ENCODE results near the gene PCGF6.
"Not testable (repeated sequence)": the region's sequence is repeated elsewhere in the genome, so short reads cannot be mapped to it uniquely, and the experiment has no call there.

Gene PCGF6

DNA sequence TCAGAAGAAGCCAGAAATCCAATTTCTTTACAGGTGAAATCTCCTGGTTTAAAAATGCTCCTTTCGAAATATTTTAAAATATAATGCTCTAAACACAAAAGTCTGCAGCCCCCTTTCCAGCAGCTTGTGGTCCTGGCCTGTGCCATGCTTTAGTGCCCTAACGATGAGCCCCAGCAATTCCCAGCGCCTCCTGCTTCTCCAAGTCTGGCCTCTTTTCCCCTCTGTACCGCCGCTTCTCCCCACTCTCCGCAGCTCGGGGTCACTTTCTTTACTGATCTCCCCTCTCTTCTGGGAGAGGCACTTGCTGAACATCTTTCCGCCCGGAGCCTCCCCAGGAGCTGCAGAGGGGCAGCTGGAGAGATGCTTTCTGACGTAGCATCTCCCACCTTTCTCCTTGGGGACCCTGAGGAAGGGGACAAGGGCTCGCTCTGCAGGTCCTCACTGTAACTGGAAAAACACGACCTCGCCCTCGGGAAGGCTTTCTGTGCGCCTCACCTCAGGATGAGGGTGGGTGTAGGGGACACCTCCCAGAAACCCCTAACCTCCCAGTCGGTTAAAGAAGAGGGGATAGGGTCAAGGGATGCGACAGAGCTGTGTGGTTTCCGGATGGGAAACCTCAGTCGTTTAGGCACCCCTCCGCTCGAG is 74.6 kb downstream of the PCGF6 start:
- DNase-seq (ENCODE audit: low spot score) = peak; percentile 46
- no peak for TF ChIP-seq CTCF (IDR thresholded peaks at IDR 0.05; ENCODE audit: extremely low read depth, missing control alignments)

DNA sequence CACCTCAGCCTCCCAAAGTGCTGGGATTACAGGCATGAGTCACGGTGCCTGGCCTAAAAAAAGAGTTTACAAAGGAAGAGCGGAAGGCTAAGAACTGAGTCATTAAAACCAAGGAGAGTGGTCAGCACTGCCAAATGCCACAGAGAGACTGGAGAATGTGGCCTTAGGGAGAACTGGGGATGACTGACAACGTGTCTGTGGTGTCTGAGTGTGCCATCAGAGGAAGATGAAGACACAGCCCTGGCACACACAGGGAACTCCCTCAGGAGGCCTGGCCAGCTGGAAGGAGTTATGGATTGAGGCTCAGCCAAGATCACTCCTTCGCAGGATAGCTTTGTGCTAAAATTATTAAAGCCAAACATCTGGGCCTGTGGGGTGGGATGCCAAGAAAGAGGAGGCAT is 77.9 kb downstream of the PCGF6 start:
- no peak for TF ChIP-seq CTCF (IDR thresholded peaks at IDR 0.05; ENCODE audit: extremely low read depth, missing control alignments)
- DNase-seq (ENCODE audit: low spot score) = no peak

- no peak for TF ChIP-seq CTCF (IDR thresholded peaks at IDR 0.05; ENCODE audit: extremely low read depth, missing control alignments)
- DNase-seq (ENCODE audit: low spot score) = peak; percentile 46
Measured at GRCh38 chr10:103265717-103266329, 85.1 kb downstream of the PCGF6 start.

GRCh38 chr10:103262229-103262628 is 88.7 kb downstream of the PCGF6 start:
- no peak for TF ChIP-seq CTCF (IDR thresholded peaks at IDR 0.05; ENCODE audit: extremely low read depth, missing control alignments)
- no peak for DNase-seq (ENCODE audit: low spot score)

- TF ChIP-seq CTCF (IDR thresholded peaks at IDR 0.05; ENCODE audit: extremely low read depth, missing control alignments) = no peak
- no peak for DNase-seq (ENCODE audit: low spot score)
Measured at GRCh38 chr10:103259989-103260388, 91.0 kb downstream of the PCGF6 start.

- DNase-seq (ENCODE audit: low spot score) = not testable (repeated sequence)
Measured at GRCh38 chr10:103258928-103259327, 92.0 kb downstream of the PCGF6 start.

- DNase-seq (ENCODE audit: low spot score) = no peak
- TF ChIP-seq CTCF (IDR thresholded peaks at IDR 0.05; ENCODE audit: extremely low read depth, missing control alignments) = no peak
Measured at GRCh38 chr10:103257812-103258211, 93.1 kb downstream of the PCGF6 start.

- DNase-seq (ENCODE audit: low spot score) = no peak
- no peak for TF ChIP-seq CTCF (IDR thresholded peaks at IDR 0.05; ENCODE audit: extremely low read depth, missing control alignments)
Measured at GRCh38 chr10:103256613-103257012, 94.3 kb downstream of the PCGF6 start.
